Endothelial cell (in vitro differentiated cells): ENCODE data around the gene GPD1. TPM values are rescaled to one million over a fixed set of nuclear protein-coding genes. Genes with fewer than 3 reads are reported as not detected.
A peak's percentile ranks its signal among the peaks of the same experiment; 100 is the strongest.

ENCODE experiments used
- DNase-seq: peaks from one replicate; pipeline ENCODE4 v3.0.0; 2021; ENCODE audit warnings: low spot score
- H3K27ac Mint-ChIP-seq: one replicate; pipeline ENCODE4 v1.8.0; 2021; ENCODE audit warnings: mixed read lengths, inconsistent platforms; ENCODE audit not compliant: unreplicated experiment
- H3K27me3 Mint-ChIP-seq: one replicate; pipeline ENCODE4 v1.8.0; 2021; ENCODE audit warnings: mild to moderate bottlenecking, moderate library complexity, mixed read lengths, inconsistent platforms; ENCODE audit not compliant: unreplicated experiment
- H3K36me3 Mint-ChIP-seq: one replicate; pipeline ENCODE4 v1.8.0; 2021; ENCODE audit warnings: mild to moderate bottlenecking, low read depth, mixed read lengths, inconsistent platforms; ENCODE audit not compliant: unreplicated experiment
- H3K4me1 Mint-ChIP-seq: one replicate; pipeline ENCODE4 v1.8.0; 2021; ENCODE audit warnings: mild to moderate bottlenecking, mixed read lengths, inconsistent platforms; ENCODE audit not compliant: unreplicated experiment
- H3K4me3 Mint-ChIP-seq: one replicate; pipeline ENCODE4 v1.8.0; 2021; ENCODE audit warnings: mild to moderate bottlenecking, mixed read lengths, inconsistent platforms; ENCODE audit not compliant: unreplicated experiment
- H3K9me3 Mint-ChIP-seq: one replicate; pipeline ENCODE4 v1.8.0; 2021; ENCODE audit warnings: mixed read lengths, inconsistent platforms; ENCODE audit not compliant: unreplicated experiment
- total RNA-seq: library from RNA; stranded (reverse); fragmentation: NEBNext Ultra II Directional; extraction: Animal tissue kit (Norgen Biotek cat#: 25700); gene quantifications from one replicate; pipeline ENCODE4 v1.2.1, GENCODE V29; 2021; ENCODE audit not compliant: unreplicated experiment
- TF ChIP-seq, protein P1 (sequence below): fragments of 200-600 bp; sonication (generic); IDR thresholded peaks from one replicate; pipeline ENCODE4 v1.5.0; 2021; ENCODE audit warnings: antibody characterized with exemption; ENCODE audit not compliant: unreplicated experiment

Gene GPD1
- total RNA-seq, 1 donor from 2014 or later: not detected

DNA sequence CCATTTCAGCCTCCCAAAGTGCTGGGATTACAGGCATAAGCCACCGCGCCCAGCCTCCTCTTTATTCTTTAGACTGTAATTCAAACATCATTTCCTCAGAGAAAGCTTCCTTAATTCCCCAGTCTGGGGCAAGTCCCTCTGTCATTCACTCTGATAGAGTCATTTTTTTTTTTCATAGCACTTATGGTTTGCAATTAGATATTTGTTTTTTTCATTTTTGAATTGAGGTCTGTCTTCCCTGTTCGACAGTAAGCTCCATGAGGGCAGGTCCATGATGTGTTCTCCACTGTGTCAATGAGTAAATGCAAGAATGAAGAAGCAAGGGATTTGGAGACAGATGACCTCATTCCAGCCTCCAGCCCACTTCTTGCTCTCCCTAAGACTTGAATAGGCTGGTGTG, 34.3 kb upstream of the GPD1 start:
- Mint-ChIP-seq H3K27ac (peak overlapping the region; percentile 45), H3K9me3 (no peaks in the 10 kb centered on the region), H3K36me3 (no peaks in the 10 kb centered on the region), H3K4me3 (no peak overlapping the region), H3K27me3 (peaks cover 8% of the 10 kb centered on the region), H3K4me1 (peaks cover 15% of the 10 kb centered on the region)
- TF ChIP-seq, protein P1, sequence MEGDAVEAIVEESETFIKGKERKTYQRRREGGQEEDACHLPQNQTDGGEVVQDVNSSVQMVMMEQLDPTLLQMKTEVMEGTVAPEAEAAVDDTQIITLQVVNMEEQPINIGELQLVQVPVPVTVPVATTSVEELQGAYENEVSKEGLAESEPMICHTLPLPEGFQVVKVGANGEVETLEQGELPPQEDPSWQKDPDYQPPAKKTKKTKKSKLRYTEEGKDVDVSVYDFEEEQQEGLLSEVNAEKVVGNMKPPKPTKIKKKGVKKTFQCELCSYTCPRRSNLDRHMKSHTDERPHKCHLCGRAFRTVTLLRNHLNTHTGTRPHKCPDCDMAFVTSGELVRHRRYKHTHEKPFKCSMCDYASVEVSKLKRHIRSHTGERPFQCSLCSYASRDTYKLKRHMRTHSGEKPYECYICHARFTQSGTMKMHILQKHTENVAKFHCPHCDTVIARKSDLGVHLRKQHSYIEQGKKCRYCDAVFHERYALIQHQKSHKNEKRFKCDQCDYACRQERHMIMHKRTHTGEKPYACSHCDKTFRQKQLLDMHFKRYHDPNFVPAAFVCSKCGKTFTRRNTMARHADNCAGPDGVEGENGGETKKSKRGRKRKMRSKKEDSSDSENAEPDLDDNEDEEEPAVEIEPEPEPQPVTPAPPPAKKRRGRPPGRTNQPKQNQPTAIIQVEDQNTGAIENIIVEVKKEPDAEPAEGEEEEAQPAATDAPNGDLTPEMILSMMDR: no peak
- DNase-seq: no peak

- Mint-ChIP-seq H3K27me3 (peaks cover 8% of the 10 kb centered on the region), H3K9me3 (no peaks in the 10 kb centered on the region), H3K4me3 (peak overlapping the region; percentile 47), H3K27ac (peak overlapping the region; percentile 39), H3K4me1 (peaks cover 15% of the 10 kb centered on the region), H3K36me3 (no peaks in the 10 kb centered on the region)
- peak; percentile 86 for DNase-seq
- TF ChIP-seq, protein P1: peak; percentile 80
These were observed 33.3 kb upstream of the GPD1 start for GRCh38 chr12:50070314-50071060.

- TF ChIP-seq, protein P1: no peak
- Mint-ChIP-seq H3K4me3 (no peak overlapping the region), H3K27me3 (peaks cover 10% of the 10 kb centered on the region), H3K36me3 (no peaks in the 10 kb centered on the region), H3K4me1 (peaks cover 15% of the 10 kb centered on the region), H3K27ac (peak overlapping the region; percentile 61), H3K9me3 (no peaks in the 10 kb centered on the region)
- no peak for DNase-seq
These were observed 31.5 kb upstream of the GPD1 start for GRCh38 chr12:50072198-50072907.

DNA sequence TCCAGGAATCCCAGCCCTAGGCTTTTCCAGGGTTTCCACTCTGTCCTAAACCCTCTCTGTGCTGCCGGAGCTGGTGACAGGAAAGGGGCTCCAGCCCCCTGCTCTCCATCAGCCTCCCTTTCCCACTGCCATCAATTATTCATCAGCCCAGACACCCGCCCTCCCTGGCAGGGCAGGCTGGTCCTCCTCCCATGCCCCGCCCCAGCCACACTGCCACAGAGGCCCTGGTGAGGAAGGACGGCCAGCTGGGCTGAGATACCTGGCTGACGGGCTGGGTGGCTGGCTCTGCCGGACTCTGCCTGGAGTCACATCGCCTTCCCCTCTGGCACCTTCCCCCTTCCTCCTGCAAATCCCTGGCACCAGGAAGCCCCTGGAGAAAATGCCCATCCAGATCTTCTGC, 30.6 kb upstream of the GPD1 start:
- Mint-ChIP-seq H3K27ac (no peak overlapping the region), H3K36me3 (no peaks in the 10 kb centered on the region), H3K27me3 (peaks cover 10% of the 10 kb centered on the region), H3K4me1 (peaks cover 15% of the 10 kb centered on the region), H3K4me3 (no peak overlapping the region), H3K9me3 (no peaks in the 10 kb centered on the region)
- no peak for DNase-seq
- TF ChIP-seq, protein P1: no peak

DNA sequence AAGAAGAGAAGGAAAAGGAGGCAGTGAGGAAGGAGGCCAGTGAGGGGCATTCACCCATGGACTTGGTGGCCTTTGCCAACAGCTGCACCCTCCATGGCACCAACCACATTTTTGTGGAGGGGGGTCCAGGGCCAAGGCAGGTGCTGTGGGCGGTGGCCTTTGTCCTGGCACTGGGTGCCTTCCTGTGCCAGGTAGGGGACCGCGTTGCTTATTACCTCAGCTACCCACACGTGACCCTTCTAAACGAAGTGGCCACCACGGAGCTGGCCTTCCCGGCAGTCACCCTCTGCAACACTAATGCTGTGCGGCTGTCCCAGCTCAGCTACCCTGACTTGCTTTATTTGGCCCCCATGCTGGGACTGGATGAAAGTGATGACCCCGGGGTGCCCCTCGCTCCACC, 30.1 kb upstream of the GPD1 start:
- DNase-seq: no peak
- peaks cover 10% of the 10 kb centered on the region for H3K27me3 Mint-ChIP-seq
- H3K9me3 Mint-ChIP-seq: no peaks in the 10 kb centered on the region
- H3K36me3 Mint-ChIP-seq: no peaks in the 10 kb centered on the region
- H3K4me3 Mint-ChIP-seq: no peak overlapping the region
- no peak overlapping the region for H3K27ac Mint-ChIP-seq
- peaks cover 15% of the 10 kb centered on the region for H3K4me1 Mint-ChIP-seq
- TF ChIP-seq, protein P1: no peak
